Stimulated activated CD8-positive, alpha-beta memory T cell treated with anti-CD3 and anti-CD28 coated beads, Interleukin-4, amount 100 ng/mL, for 4 hours (primary cell): Measurements from ENCODE around the gene PRPH.
"Not testable (repeated sequence)": the region's sequence is repeated elsewhere in the genome, so short reads cannot be mapped to it uniquely, and the experiment has no call there.

Source experiments
- DNase-seq, 2 donors: peaks; one replicate each; pipeline ENCODE4 v3.0.0-alpha.2; 2020; ENCODE audit warnings: low read depth in 2 of 2, low spot score in 1 of 2

Gene PRPH

GRCh38 chr12:49332441-49332861 is 37.5 kb downstream of the PRPH start:
- DNase-seq = no peak

- no peak for DNase-seq
Observed at GRCh38 chr12:49332891-49333371, 38.0 kb downstream of the PRPH start.

- not testable (repeated sequence) for DNase-seq
Observed at GRCh38 chr12:49333778-49334177, 38.8 kb downstream of the PRPH start.

- DNase-seq = no peak
Observed at GRCh38 chr12:49334226-49334625, 39.3 kb downstream of the PRPH start.

GRCh38 chr12:49334681-49335080 is 39.7 kb downstream of the PRPH start:
- DNase-seq = no peak

- DNase-seq = no peak
Observed at GRCh38 chr12:49335118-49335954, 40.4 kb downstream of the PRPH start.

GRCh38 chr12:49335955-49336644 is 41.2 kb downstream of the PRPH start:
- DNase-seq = no peak

- DNase-seq = peak; percentile 74 to 80
Observed at GRCh38 chr12:49336645-49337584, 42.0 kb downstream of the PRPH start, which contains the start of gene C1QL4. C1QL4 (minus strand) TSS chr12:49337188; CDS start chr12:49336477, 711 bp downstream.

GRCh38 chr12:49338830-49339463 is 44.0 kb downstream of the PRPH start:
- DNase-seq = no peak

- DNase-seq = no peak
Observed at GRCh38 chr12:49339464-49339861, 44.5 kb downstream of the PRPH start.

GRCh38 chr12:49340095-49340870 is 45.3 kb downstream of the PRPH start:
- DNase-seq = no peak

- no peak for DNase-seq
Observed at GRCh38 chr12:49340971-49341776, 46.2 kb downstream of the PRPH start.

- no peak for DNase-seq
Observed at GRCh38 chr12:49341777-49342065, 46.8 kb downstream of the PRPH start.

GRCh38 chr12:49342066-49342913 is 47.3 kb downstream of the PRPH start:
- peak; percentile 38 to 44 for DNase-seq

- no peak for DNase-seq
Observed at GRCh38 chr12:49342914-49343731, 48.2 kb downstream of the PRPH start.

GRCh38 chr12:49344486-49345050 is 49.6 kb downstream of the PRPH start:
- DNase-seq = no peak
